Choroid plexus epithelial cell (primary cell): Measurements from ENCODE around the gene ESR1.

Source experiments
- DNase-seq: peaks from one replicate; pipeline ENCODE4 v3.0.0-alpha.2; 2010; ENCODE audit warnings: low read depth
- H3K4me3 ChIP-seq: 2 replicates; pipeline ENCODE4 v1.5.1; 2011; ENCODE audit warnings: low read depth, mild to moderate bottlenecking, control low read depth, low read length, moderate library complexity
- TF ChIP-seq, protein P1 (sequence below): conservative IDR thresholded peaks from 2 replicates; pipeline ENCODE4 v1.5.1; 2011; ENCODE audit warnings: low read depth, mild to moderate bottlenecking, control low read depth, inconsistent platforms, low read length, moderate library complexity

The ESR1 gene

DNA sequence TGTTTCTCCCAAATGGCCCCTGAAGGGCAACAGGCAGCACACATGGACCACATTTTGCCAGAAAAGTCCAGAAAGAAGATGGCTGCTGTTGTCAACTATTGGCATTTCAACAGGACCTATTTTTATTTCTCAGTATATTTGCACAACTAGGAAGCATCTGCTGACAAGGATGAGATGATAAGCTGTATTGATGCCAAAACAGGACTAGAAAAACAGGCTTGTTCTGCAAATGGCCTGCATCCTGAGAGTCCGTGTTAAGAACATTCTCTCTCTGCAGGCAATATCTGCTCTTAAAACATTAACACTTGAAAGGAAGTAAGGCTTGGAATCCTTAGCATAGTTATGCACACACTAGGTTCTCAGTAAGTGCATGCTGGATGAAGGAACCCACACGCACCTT is 283.7 kb downstream of the ESR1 start:
- no peak overlapping the region for H3K4me3 ChIP-seq
- peak; percentile 59 for DNase-seq
- TF ChIP-seq, protein P1, sequence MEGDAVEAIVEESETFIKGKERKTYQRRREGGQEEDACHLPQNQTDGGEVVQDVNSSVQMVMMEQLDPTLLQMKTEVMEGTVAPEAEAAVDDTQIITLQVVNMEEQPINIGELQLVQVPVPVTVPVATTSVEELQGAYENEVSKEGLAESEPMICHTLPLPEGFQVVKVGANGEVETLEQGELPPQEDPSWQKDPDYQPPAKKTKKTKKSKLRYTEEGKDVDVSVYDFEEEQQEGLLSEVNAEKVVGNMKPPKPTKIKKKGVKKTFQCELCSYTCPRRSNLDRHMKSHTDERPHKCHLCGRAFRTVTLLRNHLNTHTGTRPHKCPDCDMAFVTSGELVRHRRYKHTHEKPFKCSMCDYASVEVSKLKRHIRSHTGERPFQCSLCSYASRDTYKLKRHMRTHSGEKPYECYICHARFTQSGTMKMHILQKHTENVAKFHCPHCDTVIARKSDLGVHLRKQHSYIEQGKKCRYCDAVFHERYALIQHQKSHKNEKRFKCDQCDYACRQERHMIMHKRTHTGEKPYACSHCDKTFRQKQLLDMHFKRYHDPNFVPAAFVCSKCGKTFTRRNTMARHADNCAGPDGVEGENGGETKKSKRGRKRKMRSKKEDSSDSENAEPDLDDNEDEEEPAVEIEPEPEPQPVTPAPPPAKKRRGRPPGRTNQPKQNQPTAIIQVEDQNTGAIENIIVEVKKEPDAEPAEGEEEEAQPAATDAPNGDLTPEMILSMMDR = no peak

DNA sequence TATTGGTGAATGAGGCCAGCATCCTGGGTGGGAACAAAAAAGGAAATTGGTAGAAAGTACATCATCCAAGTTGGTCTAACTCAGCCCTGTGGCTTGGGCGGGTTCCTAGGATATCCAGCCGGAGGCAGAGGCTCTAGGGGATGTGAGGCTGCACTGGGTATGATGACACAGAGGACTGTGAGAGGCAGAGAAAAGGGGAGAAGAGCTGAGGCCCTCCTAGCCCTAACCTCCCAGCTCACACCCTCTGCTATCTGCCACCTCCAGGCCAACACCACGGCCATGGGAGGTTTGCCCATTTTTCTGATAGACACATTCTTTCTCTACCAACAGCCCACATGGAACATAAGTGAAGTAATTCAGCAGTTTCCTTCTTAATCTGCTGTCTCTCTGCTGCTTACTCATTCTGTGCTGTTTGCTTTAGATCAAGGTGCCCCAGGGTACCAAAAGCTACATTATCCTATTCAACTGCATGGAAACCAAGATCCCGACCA is 284.4 kb downstream of the ESR1 start:
- DNase-seq = peak; percentile 46
- H3K4me3 ChIP-seq = no peak overlapping the region
- TF ChIP-seq, protein P1 = no peak

DNA sequence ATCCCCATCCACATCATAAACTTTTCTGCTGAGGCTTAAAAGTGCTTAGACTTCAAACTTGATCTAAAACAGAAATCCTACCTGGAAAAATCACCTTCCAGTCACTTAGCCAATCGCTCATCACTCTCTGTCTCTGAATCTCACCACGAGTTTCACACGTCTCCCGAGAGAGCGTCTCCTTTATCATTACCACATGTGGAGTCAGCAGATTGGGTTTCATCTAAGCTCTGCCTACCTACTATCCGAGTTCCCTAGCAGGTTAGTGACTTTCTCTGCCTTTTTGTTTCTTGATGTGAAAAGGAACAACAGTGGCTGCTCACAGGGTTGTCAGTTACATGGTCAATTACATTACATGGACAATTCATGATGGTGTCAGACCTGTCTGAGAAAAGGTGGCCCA is 286.2 kb downstream of the ESR1 start:
- H3K4me3 ChIP-seq = no peak overlapping the region
- DNase-seq = peak; percentile 61
- TF ChIP-seq, protein P1 = no peak

DNA sequence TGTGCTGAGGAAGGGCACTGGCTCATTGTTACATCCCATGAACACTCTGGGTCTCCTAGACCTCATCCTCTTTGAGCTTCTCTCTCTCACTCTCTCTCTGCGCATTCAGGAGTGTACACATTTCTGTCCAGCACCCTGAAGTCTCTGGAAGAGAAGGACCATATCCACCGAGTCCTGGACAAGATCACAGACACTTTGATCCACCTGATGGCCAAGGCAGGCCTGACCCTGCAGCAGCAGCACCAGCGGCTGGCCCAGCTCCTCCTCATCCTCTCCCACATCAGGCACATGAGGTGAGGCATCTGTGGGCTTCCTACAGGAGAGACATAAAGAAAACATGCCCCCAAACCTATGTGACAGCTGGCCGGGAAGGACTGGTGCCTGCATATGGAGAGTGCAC is 286.8 kb downstream of the ESR1 start:
- H3K4me3 ChIP-seq = no peak overlapping the region
- DNase-seq = no peak
- TF ChIP-seq, protein P1 = no peak

DNA sequence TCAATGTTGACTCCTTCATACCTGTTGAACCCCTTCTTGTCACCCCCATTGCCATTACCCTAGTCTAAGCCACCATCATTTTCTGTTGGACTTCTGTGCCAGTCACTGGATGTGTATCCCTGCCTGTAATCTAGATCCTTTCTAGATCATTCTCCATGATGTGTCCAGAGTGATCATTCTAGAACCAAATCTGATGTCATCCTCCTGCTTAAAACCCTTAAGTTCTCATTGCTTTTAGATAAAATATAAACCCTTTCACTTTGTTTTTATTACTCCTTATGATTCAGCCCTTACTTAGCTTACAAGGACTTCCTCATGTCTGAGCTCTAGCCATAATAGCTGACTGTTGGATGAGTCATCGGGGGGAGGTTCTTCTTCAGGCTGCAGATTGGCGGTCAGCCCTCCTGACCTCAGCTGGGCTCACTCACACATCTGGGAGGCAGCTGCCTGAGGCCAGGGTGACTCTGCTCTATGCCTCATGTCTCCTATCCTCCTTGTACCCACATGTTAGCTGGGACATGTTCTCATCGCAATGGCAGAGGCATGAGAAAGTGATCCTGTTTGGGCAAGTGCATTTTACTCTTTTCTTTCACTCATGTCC is 287.6 kb downstream of the ESR1 start:
- DNase-seq = peak; percentile 99
- TF ChIP-seq, protein P1 = no peak

DNA sequence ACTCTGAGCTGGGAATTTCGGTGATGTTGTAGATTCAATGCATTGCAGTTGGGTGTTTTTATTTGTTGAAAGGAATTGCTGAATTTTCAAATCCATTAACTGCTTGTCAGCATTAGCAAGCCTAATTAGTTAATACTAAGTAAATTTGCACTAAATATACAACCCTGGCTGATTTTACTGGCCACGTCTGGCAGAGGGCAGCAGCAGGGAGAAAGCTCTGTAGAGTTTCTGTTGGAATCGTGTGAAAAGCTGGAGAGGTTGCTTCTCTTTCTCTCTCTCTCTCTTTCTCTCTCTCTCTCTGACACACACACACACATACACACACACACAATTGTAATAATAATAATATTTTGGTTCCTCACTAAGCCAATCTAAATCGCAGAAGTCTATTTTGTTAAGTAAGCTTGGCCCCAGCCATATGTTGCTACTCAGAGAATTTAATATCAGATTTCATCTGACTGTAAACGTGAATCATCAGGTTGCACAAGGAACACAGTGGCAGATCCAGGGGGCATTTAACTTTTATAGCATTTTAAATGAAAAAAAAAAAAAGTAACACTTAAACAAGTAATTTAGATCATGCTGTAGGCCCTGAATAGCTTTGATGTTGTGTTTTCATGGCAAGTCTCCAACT is 289.5 kb downstream of the ESR1 start:
- peak; percentile 94 for DNase-seq
- no peak overlapping the region for H3K4me3 ChIP-seq
- TF ChIP-seq, protein P1 = peak; percentile 52

More for the DNA sequence above, 287.6 kb downstream of the ESR1 start:
- no peak overlapping the region for H3K4me3 ChIP-seq

DNA sequence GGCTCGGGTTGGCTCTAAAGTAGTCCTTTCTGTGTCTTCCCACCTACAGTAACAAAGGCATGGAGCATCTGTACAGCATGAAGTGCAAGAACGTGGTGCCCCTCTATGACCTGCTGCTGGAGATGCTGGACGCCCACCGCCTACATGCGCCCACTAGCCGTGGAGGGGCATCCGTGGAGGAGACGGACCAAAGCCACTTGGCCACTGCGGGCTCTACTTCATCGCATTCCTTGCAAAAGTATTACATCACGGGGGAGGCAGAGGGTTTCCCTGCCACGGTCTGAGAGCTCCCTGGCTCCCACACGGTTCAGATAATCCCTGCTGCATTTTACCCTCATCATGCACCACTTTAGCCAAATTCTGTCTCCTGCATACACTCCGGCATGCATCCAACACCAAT is 291.2 kb downstream of the ESR1 start:
- no peak for DNase-seq
- TF ChIP-seq, protein P1 = no peak
- H3K4me3 ChIP-seq = no peak overlapping the region
